ENCODE measurements around the gene RDH8.

- no peak for TF ChIP-seq EZH2 (IDR thresholded peaks at IDR 0.05; ENCODE audit: borderline replicate concordance, low read length)
- TF ChIP-seq, protein P1, sequence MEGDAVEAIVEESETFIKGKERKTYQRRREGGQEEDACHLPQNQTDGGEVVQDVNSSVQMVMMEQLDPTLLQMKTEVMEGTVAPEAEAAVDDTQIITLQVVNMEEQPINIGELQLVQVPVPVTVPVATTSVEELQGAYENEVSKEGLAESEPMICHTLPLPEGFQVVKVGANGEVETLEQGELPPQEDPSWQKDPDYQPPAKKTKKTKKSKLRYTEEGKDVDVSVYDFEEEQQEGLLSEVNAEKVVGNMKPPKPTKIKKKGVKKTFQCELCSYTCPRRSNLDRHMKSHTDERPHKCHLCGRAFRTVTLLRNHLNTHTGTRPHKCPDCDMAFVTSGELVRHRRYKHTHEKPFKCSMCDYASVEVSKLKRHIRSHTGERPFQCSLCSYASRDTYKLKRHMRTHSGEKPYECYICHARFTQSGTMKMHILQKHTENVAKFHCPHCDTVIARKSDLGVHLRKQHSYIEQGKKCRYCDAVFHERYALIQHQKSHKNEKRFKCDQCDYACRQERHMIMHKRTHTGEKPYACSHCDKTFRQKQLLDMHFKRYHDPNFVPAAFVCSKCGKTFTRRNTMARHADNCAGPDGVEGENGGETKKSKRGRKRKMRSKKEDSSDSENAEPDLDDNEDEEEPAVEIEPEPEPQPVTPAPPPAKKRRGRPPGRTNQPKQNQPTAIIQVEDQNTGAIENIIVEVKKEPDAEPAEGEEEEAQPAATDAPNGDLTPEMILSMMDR (IDR thresholded peaks at IDR 0.05; ENCODE audit: low read length): no peak
Measured at GRCh38 chr19:10013316-10013715, at the start of gene RDH8.
